ENCODE results near the gene DDR1. TPM values are rescaled to one million over a fixed set of nuclear protein-coding genes. Genes with fewer than 3 reads are reported as not detected.

DDR1 gene
- total and polyA plus RNA-seq, 2 experiments from 2014 or later = 58.3 to 154 TPM

DNA sequence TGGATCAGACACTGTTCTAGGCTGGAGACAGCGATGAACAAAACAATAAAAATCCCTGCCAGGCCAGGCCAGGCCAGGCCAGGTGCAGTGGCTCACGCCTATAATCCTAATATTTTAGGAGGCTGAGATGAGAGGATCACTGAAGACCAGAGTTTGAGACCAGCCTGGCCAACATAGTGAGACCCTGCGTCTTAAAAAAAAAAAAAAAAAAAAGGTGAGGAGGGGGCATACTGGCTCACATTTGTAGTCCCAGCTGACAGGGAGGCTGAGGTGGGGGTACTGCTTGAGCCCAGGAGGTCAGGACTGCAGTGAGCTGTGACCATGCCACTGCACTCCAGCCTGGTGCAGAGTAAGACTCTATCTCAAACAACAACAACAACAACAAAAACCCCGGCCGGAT lies 61.0 kb downstream of the DDR1 start:
- no peaks in the 10 kb centered on the region for H3K36me3 Mint-ChIP-seq (ENCODE audit: low read depth)

More for the DNA sequence above, 61.0 kb downstream of the DDR1 start:
- no peak overlapping the region for H3K4me3 Mint-ChIP-seq
- DNase-seq (ENCODE audit: low spot score) (no peak), ATAC-seq (no peak)
- no peak overlapping the region for H2AFZ ChIP-seq
- H3K27me3 ChIP-seq (ENCODE audit: insufficient read depth) = no peaks in the 10 kb centered on the region
- H3K4me1 ChIP-seq (ENCODE audit: insufficient read depth) = peaks cover 11% of the 10 kb centered on the region
- peaks cover 24% of the 10 kb centered on the region for H3K4me1 Mint-ChIP-seq
- H3K27ac Mint-ChIP-seq = no peak overlapping the region
- H3K9me3 Mint-ChIP-seq = peaks cover 5% of the 10 kb centered on the region; the same call in 2 of the 3 replicates
- no peak overlapping the region for H3K4me2 ChIP-seq
- H3K27ac ChIP-seq (ENCODE audit: low read depth) = no peak overlapping the region
- H3K36me3 ChIP-seq (ENCODE audit: insufficient read depth) = no peaks in the 10 kb centered on the region
- no peak for TF ChIP-seq ZNF114 (CRISPR knock-in tag; IDR thresholded peaks at IDR 0.05)
- no peak for TF ChIP-seq EZH2 (IDR thresholded peaks at IDR 0.05; ENCODE audit: low read depth, unreplicated experiment)
- no peak for TF ChIP-seq CREB1 (CRISPR knock-in tag; IDR thresholded peaks at IDR 0.05; ENCODE audit: low read depth)
- no peak for TF ChIP-seq CTCF (conservative IDR thresholded peaks at IDR 0.05; ENCODE audit: low read depth in 2 of 2)
- no peak for TF ChIP-seq STAT1 (IDR thresholded peaks at IDR 0.05; ENCODE audit: unreplicated experiment)
- TF ChIP-seq NANOG (IDR thresholded peaks at IDR 0.05; ENCODE audit: borderline replicate concordance) = no peak
- TF ChIP-seq EZH2phosphoT487 (IDR thresholded peaks at IDR 0.05; ENCODE audit: unreplicated experiment) = no peak
- TF ChIP-seq, protein P1, sequence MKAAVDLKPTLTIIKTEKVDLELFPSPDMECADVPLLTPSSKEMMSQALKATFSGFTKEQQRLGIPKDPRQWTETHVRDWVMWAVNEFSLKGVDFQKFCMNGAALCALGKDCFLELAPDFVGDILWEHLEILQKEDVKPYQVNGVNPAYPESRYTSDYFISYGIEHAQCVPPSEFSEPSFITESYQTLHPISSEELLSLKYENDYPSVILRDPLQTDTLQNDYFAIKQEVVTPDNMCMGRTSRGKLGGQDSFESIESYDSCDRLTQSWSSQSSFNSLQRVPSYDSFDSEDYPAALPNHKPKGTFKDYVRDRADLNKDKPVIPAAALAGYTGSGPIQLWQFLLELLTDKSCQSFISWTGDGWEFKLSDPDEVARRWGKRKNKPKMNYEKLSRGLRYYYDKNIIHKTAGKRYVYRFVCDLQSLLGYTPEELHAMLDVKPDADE (IDR thresholded peaks at IDR 0.05) = no peak
- TF ChIP-seq, protein P2, sequence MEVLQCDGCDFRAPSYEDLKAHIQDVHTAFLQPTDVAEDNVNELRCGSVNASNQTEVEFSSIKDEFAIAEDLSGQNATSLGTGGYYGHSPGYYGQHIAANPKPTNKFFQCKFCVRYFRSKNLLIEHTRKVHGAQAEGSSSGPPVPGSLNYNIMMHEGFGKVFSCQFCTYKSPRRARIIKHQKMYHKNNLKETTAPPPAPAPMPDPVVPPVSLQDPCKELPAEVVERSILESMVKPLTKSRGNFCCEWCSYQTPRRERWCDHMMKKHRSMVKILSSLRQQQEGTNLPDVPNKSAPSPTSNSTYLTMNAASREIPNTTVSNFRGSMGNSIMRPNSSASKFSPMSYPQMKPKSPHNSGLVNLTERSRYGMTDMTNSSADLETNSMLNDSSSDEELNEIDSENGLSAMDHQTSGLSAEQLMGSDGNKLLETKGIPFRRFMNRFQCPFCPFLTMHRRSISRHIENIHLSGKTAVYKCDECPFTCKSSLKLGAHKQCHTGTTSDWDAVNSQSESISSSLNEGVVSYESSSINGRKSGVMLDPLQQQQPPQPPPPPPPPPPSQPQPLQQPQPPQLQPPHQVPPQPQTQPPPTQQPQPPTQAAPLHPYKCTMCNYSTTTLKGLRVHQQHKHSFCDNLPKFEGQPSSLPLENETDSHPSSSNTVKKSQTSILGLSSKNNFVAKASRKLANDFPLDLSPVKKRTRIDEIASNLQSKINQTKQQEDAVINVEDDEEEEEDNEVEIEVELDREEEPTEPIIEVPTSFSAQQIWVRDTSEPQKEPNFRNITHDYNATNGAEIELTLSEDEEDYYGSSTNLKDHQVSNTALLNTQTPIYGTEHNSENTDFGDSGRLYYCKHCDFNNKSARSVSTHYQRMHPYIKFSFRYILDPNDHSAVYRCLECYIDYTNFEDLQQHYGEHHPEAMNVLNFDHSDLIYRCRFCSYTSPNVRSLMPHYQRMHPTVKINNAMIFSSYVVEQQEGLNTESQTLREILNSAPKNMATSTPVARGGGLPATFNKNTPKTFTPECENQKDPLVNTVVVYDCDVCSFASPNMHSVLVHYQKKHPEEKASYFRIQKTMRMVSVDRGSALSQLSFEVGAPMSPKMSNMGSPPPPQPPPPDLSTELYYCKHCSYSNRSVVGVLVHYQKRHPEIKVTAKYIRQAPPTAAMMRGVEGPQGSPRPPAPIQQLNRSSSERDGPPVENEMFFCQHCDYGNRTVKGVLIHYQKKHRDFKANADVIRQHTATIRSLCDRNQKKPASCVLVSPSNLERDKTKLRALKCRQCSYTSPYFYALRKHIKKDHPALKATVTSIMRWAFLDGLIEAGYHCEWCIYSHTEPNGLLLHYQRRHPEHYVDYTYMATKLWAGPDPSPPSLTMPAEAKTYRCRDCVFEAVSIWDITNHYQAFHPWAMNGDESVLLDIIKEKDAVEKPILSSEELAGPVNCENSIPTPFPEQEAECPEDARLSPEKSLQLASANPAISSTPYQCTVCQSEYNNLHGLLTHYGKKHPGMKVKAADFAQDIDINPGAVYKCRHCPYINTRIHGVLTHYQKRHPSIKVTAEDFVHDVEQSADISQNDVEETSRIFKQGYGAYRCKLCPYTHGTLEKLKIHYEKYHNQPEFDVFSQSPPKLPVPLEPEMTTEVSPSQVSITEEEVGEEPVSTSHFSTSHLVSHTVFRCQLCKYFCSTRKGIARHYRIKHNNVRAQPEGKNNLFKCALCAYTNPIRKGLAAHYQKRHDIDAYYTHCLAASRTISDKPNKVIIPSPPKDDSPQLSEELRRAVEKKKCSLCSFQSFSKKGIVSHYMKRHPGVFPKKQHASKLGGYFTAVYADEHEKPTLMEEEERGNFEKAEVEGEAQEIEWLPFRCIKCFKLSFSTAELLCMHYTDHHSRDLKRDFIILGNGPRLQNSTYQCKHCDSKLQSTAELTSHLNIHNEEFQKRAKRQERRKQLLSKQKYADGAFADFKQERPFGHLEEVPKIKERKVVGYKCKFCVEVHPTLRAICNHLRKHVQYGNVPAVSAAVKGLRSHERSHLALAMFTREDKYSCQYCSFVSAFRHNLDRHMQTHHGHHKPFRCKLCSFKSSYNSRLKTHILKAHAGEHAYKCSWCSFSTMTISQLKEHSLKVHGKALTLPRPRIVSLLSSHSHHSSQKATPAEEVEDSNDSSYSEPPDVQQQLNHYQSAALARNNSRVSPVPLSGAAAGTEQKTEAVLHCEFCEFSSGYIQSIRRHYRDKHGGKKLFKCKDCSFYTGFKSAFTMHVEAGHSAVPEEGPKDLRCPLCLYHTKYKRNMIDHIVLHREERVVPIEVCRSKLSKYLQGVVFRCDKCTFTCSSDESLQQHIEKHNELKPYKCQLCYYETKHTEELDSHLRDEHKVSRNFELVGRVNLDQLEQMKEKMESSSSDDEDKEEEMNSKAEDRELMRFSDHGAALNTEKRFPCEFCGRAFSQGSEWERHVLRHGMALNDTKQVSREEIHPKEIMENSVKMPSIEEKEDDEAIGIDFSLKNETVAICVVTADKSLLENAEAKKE (CRISPR knock-in tag; IDR thresholded peaks at IDR 0.05) = no peak
- TF ChIP-seq REST (IDR thresholded peaks at IDR 0.05; ENCODE audit: unreplicated experiment) = no peak
- no peak for TF ChIP-seq ZNF331 (CRISPR knock-in tag; IDR thresholded peaks at IDR 0.05; ENCODE audit: low read depth)
- no peak for TF ChIP-seq POLR2AphosphoS5 (IDR thresholded peaks at IDR 0.05; ENCODE audit: low read depth)
- no peak for TF ChIP-seq JUNB (IDR thresholded peaks at IDR 0.05; ENCODE audit: unreplicated experiment)
- H4K20me1 ChIP-seq (replicated peaks; ENCODE audit: insufficient read depth) = no peaks in the 10 kb centered on the region
- peaks cover 14% of the 10 kb centered on the region; the same call in 1 of the 2 replicates for H3K9me2 ChIP-seq (ENCODE audit: insufficient read depth)
- H3K79me2 ChIP-seq (replicated peaks; ENCODE audit: insufficient read depth) = no peaks in the 10 kb centered on the region
- H3K4me3 ChIP-seq = no peak overlapping the region
- no peaks in the 10 kb centered on the region for H3F3A ChIP-seq (replicated peaks; ENCODE audit: low read depth)
- H3K27me3 Mint-ChIP-seq (ENCODE audit: insufficient read depth, low read depth, poor library complexity) = peaks cover 12% of the 10 kb centered on the region

All from GM23338 (cell line).